Lower leg skin (tissue), 3 donors: ENCODE measurements around the gene FOXQ1.

Source experiments
- POLR2A ChIP-seq, 2 donors: fragments of 450-650 bp; IDR thresholded peaks; one replicate each; pipeline ENCODE4 v1.6.1; 2016 to 2017; ENCODE audit warnings: antibody characterized with exemption in 2 of 2, mild to moderate bottlenecking in 1 of 2, moderate library complexity in 1 of 2
- TF ChIP-seq, protein P1 (sequence below), 3 donors: fragments of 450-650 bp; IDR thresholded peaks; one replicate each; pipeline ENCODE4 v1.5.1; 2016; ENCODE audit warnings: antibody characterized with exemption in 3 of 3, mild to moderate bottlenecking in 3 of 3, moderate library complexity in 2 of 3

DNA sequence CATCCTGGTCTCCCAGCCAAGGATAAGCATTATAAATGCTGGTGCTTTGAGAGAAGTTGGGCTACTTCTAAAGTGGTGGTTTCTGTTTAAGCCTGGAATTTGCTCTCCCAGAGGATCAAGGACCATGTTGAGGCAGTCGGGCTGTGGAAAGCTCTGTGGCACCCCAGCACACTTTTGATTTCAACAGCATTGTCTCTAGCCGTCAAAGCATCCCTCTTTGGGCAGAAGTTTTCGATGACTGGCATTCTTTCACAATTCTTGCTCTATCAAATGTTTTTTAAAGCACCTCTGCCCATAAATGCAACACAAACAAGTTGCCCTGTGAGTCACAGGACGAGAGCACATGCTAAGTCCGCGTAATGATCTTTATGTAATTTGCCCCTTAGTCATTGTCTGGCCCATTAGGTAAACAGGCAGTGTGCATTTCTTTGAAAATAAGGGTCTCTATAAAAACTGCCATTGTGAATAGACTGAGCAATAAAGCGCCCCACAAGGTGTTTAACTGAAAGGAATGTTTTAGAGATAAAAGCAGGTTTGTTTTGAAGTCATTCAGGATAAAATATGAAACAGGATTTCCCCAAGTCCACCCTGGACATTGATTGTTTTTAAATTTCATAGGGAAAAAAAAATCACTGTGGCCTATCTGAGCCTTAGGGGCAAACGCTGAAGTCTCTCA lies 44.7 kb upstream of the FOXQ1 start:
- TF ChIP-seq, protein P1, sequence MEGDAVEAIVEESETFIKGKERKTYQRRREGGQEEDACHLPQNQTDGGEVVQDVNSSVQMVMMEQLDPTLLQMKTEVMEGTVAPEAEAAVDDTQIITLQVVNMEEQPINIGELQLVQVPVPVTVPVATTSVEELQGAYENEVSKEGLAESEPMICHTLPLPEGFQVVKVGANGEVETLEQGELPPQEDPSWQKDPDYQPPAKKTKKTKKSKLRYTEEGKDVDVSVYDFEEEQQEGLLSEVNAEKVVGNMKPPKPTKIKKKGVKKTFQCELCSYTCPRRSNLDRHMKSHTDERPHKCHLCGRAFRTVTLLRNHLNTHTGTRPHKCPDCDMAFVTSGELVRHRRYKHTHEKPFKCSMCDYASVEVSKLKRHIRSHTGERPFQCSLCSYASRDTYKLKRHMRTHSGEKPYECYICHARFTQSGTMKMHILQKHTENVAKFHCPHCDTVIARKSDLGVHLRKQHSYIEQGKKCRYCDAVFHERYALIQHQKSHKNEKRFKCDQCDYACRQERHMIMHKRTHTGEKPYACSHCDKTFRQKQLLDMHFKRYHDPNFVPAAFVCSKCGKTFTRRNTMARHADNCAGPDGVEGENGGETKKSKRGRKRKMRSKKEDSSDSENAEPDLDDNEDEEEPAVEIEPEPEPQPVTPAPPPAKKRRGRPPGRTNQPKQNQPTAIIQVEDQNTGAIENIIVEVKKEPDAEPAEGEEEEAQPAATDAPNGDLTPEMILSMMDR (IDR thresholded peaks at IDR 0.05) = no peak
- TF ChIP-seq POLR2A (IDR thresholded peaks at IDR 0.05) = no peak
